ENCODE data around the gene EIF3L. TPM values are rescaled to one million over a fixed set of nuclear protein-coding genes. Genes with fewer than 3 reads are reported as not detected.

The EIF3L gene
- total RNA-seq, 4 donors from 2014 or later, result 379 to 589 (median 576) TPM

DNA sequence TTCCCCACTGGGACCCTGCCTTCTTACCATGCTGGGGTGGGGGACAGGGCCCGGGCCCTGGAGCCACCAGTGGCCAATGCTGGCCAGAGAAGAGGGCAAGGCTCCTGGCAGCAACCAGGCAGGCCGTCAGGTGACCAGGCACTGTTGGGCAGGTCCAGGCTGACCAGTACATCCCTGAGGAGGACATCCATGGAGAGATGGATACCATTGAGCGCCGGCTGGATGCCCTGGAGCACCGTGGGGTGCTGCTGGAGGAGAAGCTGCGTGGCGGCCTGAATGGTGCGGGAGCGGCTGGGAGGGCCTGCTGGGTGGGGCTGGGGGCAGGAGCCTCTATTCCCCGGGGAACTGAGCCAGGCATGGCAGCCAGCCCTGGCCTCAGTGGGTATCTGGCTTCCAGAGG lies 83.2 kb downstream of the EIF3L start:
- TF ChIP-seq EP300 (IDR thresholded peaks at IDR 0.05) (no peak), POLR2A (IDR thresholded peaks at IDR 0.05) (no peak), POLR2AphosphoS5 (IDR thresholded peaks at IDR 0.05) (no peak)
- TF ChIP-seq, protein P1, sequence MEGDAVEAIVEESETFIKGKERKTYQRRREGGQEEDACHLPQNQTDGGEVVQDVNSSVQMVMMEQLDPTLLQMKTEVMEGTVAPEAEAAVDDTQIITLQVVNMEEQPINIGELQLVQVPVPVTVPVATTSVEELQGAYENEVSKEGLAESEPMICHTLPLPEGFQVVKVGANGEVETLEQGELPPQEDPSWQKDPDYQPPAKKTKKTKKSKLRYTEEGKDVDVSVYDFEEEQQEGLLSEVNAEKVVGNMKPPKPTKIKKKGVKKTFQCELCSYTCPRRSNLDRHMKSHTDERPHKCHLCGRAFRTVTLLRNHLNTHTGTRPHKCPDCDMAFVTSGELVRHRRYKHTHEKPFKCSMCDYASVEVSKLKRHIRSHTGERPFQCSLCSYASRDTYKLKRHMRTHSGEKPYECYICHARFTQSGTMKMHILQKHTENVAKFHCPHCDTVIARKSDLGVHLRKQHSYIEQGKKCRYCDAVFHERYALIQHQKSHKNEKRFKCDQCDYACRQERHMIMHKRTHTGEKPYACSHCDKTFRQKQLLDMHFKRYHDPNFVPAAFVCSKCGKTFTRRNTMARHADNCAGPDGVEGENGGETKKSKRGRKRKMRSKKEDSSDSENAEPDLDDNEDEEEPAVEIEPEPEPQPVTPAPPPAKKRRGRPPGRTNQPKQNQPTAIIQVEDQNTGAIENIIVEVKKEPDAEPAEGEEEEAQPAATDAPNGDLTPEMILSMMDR (IDR thresholded peaks at IDR 0.05), result no peak
- H3K9me3 ChIP-seq, result no peaks in the 10 kb centered on the region
- WGBS, result 100% methylated on average over 2 of the region's 10 CpGs
- H3K4me3 ChIP-seq, result no peak overlapping the region
- peak overlapping the region; percentile 80 for H3K27ac ChIP-seq
- no peaks in the 10 kb centered on the region for H3K27me3 ChIP-seq
- DNase-seq (ENCODE audit: low spot score in 2 of 2), result no peak
- H3K4me1 ChIP-seq, result peaks cover 43% of the 10 kb centered on the region
- peaks cover 67% of the 10 kb centered on the region for H3K36me3 ChIP-seq

DNA sequence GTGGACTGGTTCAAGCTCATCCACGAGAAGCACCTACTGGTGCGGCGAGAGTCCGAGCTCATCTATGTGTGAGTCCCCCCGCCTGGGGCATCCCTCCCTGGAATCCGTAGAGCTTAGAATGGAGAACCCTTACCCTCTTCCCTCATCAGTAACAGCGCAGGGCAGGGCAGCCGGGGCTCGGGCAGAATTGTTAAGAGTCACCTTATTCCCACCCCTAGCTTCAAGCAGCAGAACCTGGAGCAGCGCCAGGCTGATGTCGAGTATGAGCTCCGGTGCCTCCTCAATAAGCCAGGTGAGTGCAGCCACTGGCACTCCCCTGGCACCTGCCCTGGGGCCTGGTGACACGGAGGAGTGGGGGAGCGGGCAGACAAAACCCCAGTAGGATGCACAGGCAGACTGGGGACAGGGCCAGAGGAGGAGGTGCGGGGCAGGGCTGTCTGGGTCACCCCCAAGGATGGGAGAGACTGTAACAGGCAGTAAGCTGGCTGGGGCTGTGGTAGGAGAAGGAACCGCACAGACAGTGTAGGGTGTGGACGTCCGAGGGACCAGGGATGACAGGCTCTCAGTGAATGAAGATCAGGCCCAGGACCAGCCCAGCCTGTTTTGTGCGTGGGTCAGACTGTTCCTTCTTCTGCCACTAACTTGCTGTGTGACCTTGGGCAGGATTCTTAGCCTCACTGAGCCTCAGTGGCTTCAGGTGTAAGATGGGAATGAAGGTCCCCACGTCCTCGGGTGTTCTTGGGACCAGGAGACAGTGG lies 83.8 kb downstream of the EIF3L start:
- TF ChIP-seq EP300 (IDR thresholded peaks at IDR 0.05) (no peak), POLR2A (IDR thresholded peaks at IDR 0.05) (no peak), POLR2AphosphoS5 (IDR thresholded peaks at IDR 0.05) (no peak)
- TF ChIP-seq, protein P1 (IDR thresholded peaks at IDR 0.05), result no peak
- Histone ChIP-seq H3K9me3 (no peaks in the 10 kb centered on the region), H3K4me3 (no peak overlapping the region), H3K27me3 (no peaks in the 10 kb centered on the region), H3K4me1 (peaks cover 43% of the 10 kb centered on the region), H3K27ac (peak overlapping the region; percentile 80), H3K36me3 (peaks cover 66% of the 10 kb centered on the region)
- no peak for DNase-seq (ENCODE audit: low spot score in 2 of 2)
- 74% methylated on average over 12 of the region's 21 CpGs for WGBS

DNA sequence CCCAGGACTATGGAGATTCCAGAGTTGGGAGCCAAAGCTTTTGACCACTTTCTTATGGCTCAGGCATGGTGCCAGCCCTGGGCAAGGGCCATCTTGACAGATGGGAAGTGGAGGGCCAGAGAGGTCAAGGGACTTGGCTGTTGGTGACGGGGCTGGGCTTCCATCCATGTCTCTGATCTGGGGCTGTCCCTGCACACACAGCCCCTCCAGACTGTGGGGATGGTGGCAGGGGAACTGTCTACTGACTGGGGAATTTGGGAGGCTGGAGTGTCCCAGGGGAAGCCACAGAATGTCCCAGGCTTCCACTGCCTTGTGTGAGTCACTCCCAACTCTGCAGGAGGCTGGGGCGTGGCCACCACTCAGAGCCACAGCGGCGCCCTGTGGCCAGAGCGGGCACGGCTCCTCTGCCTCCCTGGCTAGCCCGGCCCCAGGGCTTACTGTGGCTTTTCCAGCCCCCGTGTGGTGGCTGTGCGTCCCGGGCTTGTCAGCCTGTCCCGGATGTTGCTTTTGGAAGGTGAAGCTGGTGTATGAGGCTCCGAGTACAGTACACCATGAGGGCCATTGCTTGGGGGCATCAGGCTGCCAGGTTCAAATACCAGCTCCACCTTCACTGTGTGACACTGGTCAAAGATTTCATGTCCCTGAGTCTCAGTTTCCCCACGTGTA lies 84.6 kb downstream of the EIF3L start:
- peak; percentile 93 for DNase-seq (ENCODE audit: low spot score in 2 of 2)
- H3K4me3 ChIP-seq, result no peak overlapping the region
- H3K27me3 ChIP-seq, result no peaks in the 10 kb centered on the region
- no peaks in the 10 kb centered on the region for H3K9me3 ChIP-seq
- peaks cover 43% of the 10 kb centered on the region for H3K4me1 ChIP-seq
- H3K27ac ChIP-seq, result peak overlapping the region; percentile 80
- H3K36me3 ChIP-seq, result peaks cover 58% of the 10 kb centered on the region
- 5% methylated on average over 9 of the region's 13 CpGs for WGBS
- TF ChIP-seq EP300 (IDR thresholded peaks at IDR 0.05) (no peak), POLR2AphosphoS5 (IDR thresholded peaks at IDR 0.05) (peak in 2 of 3 donors; percentile 6 to 66), POLR2A (IDR thresholded peaks at IDR 0.05) (no peak)
- TF ChIP-seq, protein P1 (IDR thresholded peaks at IDR 0.05), result peak; percentile 97 to 99

Other genes starting within 250 kb of the EIF3L start
- gene GGA1, start 240.6 kb upstream of the EIF3L start, total RNA-seq, result 100 to 1,000 TPM in 1 of 4 donors, 10 to 100 TPM in 3; 52.8 to 124 (median 65.3) TPM
- 10 to 100 TPM; 57.1 to 60.7 (median 57.7) TPM for gene SH3BP1, start 209.8 kb upstream of the EIF3L start, total RNA-seq
- 1 to 10 TPM; 4.2 to 6.1 (median 4.9) TPM for gene PDXP, start 190.7 kb upstream of the EIF3L start, total RNA-seq
- gene LGALS1, start 173.8 kb upstream of the EIF3L start, total RNA-seq, result 100 to 1,000 TPM; 138 to 277 (median 207) TPM
- 10 to 100 TPM; 29.2 to 49.8 (median 40.7) TPM for gene NOL12, start 163.1 kb upstream of the EIF3L start, total RNA-seq
- 10 to 100 TPM; 58.6 to 71.6 (median 64.3) TPM for gene TRIOBP, start 152.4 kb upstream of the EIF3L start, total RNA-seq
- gene GCAT, start 41.5 kb upstream of the EIF3L start, total RNA-seq, result 10 to 100 TPM; 11.3 to 34.5 (median 20.1) TPM
- gene GALR3, start 26.0 kb upstream of the EIF3L start, total RNA-seq, result not detected
- 10 to 100 TPM; 22.7 to 38.6 (median 32.7) TPM for gene ANKRD54, start 5.1 kb upstream of the EIF3L start, total RNA-seq
- gene MICALL1, start 56.9 kb downstream of the EIF3L start, total RNA-seq, result 100 to 1,000 TPM; 125 to 157 (median 131) TPM
- gene C22orf23, start 104.2 kb downstream of the EIF3L start, total RNA-seq, result not detected
- gene POLR2F, start 104.3 kb downstream of the EIF3L start, total RNA-seq, result 10 to 100 TPM; 60.1 to 66.8 (median 64.1) TPM
- gene SOX10, start 135.1 kb downstream of the EIF3L start, total RNA-seq, result 10 to 100 TPM; 15.2 to 30.8 (median 20.5) TPM
- 10 to 100 TPM; 36.7 to 72.0 (median 61.5) TPM for gene PICK1, start 208.0 kb downstream of the EIF3L start, total RNA-seq
- not detected for gene SLC16A8, start 234.8 kb downstream of the EIF3L start, total RNA-seq

Data from suprapubic skin (tissue), 4 donors.